PC-3 (cell line): Measurements from ENCODE around the gene MRPS10.

Source experiments
- EZH2 ChIP-seq: fragments of 300-600 bp; sonication (generic); IDR thresholded peaks from one replicate; pipeline ENCODE4 v1.6.1; 2017; ENCODE audit warnings: antibody characterized with exemption, mild to moderate bottlenecking, low read length; ENCODE audit not compliant: unreplicated experiment
- EZH2phosphoT487 ChIP-seq: fragments of 300-600 bp; sonication (generic); IDR thresholded peaks from 2 replicates; pipeline ENCODE4 v1.6.1; 2018; ENCODE audit warnings: mild to moderate bottlenecking, antibody characterized with exemption, low read length, borderline replicate concordance
- TF ChIP-seq, protein P1 (sequence below): fragments of 300-600 bp; sonication (generic); conservative IDR thresholded peaks from 2 replicates; pipeline ENCODE4 v1.5.1; 2017; ENCODE audit warnings: antibody characterized with exemption, low read depth, mild to moderate bottlenecking, low read length

DNA sequence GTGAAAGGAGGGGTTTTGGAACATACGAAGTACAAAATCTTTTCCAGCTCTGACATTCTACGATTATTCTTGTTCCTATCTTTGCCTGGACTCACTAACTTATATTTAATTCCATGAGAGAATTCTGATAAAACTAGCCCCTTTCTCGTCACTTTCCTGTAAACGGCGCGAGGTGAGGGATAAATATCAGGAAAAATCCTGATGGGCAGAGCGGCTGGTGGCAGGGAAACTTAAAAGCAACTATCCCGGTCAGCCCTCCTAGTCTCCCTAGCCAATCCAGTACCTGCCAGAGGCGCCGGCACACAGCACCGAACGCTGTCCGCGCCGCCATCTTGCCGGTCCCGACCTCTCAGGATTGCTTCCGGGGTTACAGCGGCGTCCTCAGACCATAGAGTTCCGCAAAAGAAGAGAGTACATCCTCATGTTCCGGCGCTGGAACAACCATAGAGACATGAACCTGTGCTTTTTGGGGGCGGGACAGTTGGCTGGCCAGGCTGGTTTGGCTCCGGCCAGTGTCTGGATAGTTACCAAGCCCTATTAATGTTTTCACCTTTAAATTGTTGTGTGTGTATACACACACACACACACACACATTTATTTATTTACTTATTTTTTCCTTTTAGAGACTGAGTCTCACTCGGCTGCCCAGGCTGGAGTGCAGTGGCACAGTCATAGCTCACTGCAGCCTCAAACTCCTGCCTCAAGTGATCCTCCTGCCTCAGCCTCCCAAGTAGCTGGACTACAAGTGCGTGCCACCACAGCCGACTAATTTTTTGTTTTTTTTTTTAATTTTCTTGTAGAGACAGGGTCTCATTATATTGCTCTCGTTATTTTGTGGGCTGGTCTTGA, at the start of gene MRPS10:
- TF ChIP-seq, protein P1, sequence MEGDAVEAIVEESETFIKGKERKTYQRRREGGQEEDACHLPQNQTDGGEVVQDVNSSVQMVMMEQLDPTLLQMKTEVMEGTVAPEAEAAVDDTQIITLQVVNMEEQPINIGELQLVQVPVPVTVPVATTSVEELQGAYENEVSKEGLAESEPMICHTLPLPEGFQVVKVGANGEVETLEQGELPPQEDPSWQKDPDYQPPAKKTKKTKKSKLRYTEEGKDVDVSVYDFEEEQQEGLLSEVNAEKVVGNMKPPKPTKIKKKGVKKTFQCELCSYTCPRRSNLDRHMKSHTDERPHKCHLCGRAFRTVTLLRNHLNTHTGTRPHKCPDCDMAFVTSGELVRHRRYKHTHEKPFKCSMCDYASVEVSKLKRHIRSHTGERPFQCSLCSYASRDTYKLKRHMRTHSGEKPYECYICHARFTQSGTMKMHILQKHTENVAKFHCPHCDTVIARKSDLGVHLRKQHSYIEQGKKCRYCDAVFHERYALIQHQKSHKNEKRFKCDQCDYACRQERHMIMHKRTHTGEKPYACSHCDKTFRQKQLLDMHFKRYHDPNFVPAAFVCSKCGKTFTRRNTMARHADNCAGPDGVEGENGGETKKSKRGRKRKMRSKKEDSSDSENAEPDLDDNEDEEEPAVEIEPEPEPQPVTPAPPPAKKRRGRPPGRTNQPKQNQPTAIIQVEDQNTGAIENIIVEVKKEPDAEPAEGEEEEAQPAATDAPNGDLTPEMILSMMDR, result no peak
- TF ChIP-seq EZH2phosphoT487 (no peak), EZH2 (no peak)
